Urinary bladder (tissue), 4 donors: ENCODE measurements around the gene LTC4S. TPM values are rescaled to one million over a fixed set of nuclear protein-coding genes. Genes with fewer than 3 reads are reported as not detected.

Source experiments
- DNase-seq: peaks from one replicate; pipeline ENCODE4 v3.0.0-alpha.2; 2015; ENCODE audit errors: extremely low spot score
- H3K27ac ChIP-seq: one replicate; pipeline ENCODE4 v1.5.1; 2013; ENCODE audit warnings: low read depth, mild to moderate bottlenecking, moderate library complexity
- H3K36me3 ChIP-seq: one replicate; pipeline ENCODE4 v1.6.1; 2013; ENCODE audit warnings: mild to moderate bottlenecking, moderate library complexity; ENCODE audit not compliant: insufficient read depth
- H3K4me1 ChIP-seq: one replicate; pipeline ENCODE4 v1.6.1; 2013; ENCODE audit warnings: mild to moderate bottlenecking, moderate library complexity; ENCODE audit not compliant: insufficient read depth
- H3K4me3 ChIP-seq: one replicate; pipeline ENCODE4 v1.5.1; 2013; ENCODE audit warnings: low read depth, low read length
- WGBS: extraction: QIAGEN DNeasy Blood & Tissue Kit; methylation state at CpG from one replicate; pipeline ENCODE4 v1.1.7; 2013; 5-methylcytosine and 5-hydroxymethylcytosine counted together
- polyA plus RNA-seq: library from polyadenylated mRNA; stranded (reverse); fragments of 200-250 nt; gene quantifications from one replicate; pipeline ENCODE4 v1.2.3, GENCODE V29; 2013
- total RNA-seq: library from RNA; depleted of rRNA; stranded (reverse); fragments of >200 nt; gene quantifications from one replicate; pipeline ENCODE4 v1.2.3, GENCODE V29; 2014
- donor health status: healthy with polysubstance abuse.
- donor health status: healthy.

The LTC4S gene
- total and polyA plus RNA-seq, 2 donors, result 1.8 to 12.8 TPM

DNA sequence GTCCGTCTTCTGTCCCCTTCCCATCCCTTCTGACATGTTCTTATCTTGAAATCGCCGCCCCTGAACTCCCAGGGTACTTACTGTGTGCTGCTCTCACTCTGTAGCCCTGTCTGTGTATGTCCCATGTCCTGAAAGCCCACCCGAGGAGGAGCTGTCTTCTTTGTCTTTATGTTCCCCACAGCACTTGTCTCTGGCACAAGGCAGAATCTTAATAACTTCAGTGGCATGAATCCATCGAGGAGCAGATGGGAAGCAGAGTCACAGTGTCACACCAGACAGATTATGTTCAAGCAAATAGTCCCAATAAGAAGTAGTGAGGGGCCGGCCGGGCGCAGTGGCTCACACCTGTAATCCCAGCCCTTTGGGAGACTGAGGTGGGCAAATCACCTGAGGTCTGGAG, 29.7 kb upstream of the LTC4S start:
- Histone ChIP-seq H3K4me3 (no peak overlapping the region), H3K36me3 (peaks cover 2% of the 10 kb centered on the region), H3K27ac (no peak overlapping the region), H3K4me1 (peaks cover 3% of the 10 kb centered on the region)
- DNase-seq, result no peak
- WGBS, result 64% methylated on average over 8 of the region's 8 CpGs

DNA sequence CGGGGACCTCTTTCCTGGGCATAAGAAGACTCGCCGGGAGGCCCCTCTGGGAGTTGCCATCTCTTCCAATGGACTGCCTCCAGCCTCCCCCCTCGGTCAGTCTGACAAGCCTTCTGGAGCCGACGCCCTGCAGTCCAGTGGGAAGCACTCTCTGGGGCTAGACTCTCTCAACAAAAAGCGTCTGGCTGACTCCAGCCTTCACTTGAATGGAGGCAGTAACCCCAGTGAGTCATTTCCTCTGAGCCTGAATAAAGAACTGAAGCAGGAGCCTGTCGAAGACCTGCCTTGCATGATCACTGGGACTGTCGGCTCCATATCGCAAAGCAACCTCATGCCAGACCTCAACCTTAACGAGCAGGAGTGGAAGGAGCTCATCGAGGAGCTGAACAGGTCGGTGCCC, 28.4 kb upstream of the LTC4S start:
- 48% methylated on average over 13 of the region's 13 CpGs for WGBS
- H3K4me1 ChIP-seq, result peaks cover 3% of the 10 kb centered on the region
- no peak for DNase-seq
- peaks cover 2% of the 10 kb centered on the region for H3K36me3 ChIP-seq
- no peak overlapping the region for H3K27ac ChIP-seq
- H3K4me3 ChIP-seq, result no peak overlapping the region

DNA sequence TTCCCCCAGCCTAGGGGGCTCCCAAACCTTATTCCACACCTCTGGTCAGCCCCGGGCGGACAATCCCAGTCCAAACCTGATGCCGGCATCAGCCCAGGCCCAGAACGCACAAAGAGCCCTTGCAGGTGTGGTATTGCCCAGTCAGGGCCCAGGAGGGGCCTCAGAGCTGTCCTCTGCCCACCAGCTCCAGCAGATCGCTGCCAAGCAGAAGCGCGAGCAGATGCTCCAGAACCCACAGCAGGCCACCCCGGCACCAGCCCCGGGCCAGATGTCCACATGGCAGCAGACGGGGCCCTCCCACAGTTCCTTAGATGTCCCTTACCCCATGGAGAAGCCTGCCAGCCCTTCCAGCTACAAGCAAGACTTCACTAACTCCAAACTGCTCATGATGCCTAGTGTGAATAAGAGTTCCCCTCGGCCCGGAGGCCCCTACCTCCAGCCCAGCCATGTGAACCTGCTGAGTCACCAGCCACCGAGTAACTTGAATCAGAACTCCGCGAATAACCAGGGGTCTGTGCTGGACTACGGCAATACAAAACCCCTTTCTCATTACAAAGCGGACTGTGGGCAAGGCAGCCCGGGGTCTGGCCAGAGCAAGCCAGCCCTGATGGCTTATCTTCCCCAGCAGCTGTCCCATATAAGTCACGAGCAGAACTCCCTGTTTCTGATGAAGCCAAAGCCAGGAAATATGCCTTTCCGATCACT, 27.6 kb upstream of the LTC4S start:
- Histone ChIP-seq H3K4me1 (peaks cover 3% of the 10 kb centered on the region), H3K27ac (no peak overlapping the region), H3K36me3 (peaks cover 5% of the 10 kb centered on the region), H3K4me3 (no peak overlapping the region)
- no peak for DNase-seq
- 86% methylated on average over 20 of the region's 20 CpGs for WGBS

DNA sequence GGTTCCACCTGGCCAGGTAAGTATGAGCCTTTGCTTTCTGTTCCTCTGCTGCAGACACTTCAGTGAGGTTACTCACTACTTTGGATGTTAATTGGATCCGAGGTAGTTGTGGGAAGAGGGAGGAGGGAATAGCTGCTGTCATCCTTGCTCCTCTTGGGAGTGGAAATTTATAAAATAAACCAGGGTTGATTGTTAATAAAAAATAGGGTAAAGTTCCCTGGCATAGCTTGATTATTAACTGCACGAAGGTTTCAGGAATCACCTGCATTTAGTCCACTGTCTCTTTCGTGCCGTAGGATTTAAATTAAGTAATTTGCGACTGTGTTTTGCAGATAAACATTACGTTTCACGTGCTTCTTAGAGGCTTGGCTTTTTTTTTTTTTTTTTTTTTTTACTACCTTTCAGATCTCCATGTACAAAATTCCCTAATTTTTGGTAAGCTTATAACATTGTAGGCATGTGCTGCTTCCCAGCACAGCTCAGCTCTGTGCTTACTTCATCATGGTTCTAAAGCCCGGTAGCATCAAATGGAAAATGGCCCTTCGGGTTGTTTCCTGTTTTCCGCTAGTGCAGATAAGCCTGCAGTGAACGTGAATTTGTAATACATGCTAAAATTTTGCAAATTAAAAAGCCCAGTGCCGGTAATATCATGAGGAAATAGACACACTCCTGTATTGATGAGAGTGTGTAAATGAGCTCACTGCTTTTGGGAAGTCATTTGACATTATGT, 26.9 kb upstream of the LTC4S start:
- Histone ChIP-seq H3K36me3 (peaks cover 8% of the 10 kb centered on the region), H3K27ac (no peak overlapping the region), H3K4me3 (no peak overlapping the region), H3K4me1 (peaks cover 3% of the 10 kb centered on the region)
- DNase-seq, result no peak
- WGBS, result 75% methylated on average over 12 of the region's 12 CpGs

DNA sequence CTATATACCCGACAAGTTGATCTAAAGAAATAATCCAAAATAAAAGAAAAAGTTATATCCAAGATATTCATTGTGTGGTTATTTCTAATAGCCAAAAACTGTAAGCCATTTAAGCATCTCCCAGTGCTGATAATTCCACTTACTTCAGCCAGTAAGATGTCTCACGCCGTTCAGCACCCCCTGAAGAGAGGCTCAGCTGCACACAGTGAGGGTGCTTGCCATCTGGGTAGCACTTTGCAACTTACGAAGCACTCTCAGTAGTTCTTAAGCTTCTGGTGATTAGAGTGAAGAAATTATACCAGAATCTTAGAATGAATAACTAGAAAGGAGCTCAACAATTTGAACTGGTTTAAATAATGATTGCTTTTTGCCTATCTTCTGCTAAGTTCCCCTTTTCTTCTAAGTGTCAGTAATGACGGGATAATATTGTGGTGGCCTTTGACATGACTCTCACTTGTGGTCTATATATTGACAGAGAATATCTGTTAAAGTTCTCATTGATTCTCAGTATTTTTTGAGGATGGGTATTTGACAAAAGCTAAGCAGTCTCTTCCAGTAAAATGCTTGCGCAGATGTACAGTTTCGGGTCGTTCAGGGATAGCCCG, 26.2 kb upstream of the LTC4S start:
- 90% methylated on average over 9 of the region's 9 CpGs for WGBS
- no peak overlapping the region for H3K4me3 ChIP-seq
- no peak overlapping the region for H3K27ac ChIP-seq
- peaks cover 2% of the 10 kb centered on the region for H3K4me1 ChIP-seq
- H3K36me3 ChIP-seq, result peaks cover 8% of the 10 kb centered on the region
- no peak for DNase-seq

DNA sequence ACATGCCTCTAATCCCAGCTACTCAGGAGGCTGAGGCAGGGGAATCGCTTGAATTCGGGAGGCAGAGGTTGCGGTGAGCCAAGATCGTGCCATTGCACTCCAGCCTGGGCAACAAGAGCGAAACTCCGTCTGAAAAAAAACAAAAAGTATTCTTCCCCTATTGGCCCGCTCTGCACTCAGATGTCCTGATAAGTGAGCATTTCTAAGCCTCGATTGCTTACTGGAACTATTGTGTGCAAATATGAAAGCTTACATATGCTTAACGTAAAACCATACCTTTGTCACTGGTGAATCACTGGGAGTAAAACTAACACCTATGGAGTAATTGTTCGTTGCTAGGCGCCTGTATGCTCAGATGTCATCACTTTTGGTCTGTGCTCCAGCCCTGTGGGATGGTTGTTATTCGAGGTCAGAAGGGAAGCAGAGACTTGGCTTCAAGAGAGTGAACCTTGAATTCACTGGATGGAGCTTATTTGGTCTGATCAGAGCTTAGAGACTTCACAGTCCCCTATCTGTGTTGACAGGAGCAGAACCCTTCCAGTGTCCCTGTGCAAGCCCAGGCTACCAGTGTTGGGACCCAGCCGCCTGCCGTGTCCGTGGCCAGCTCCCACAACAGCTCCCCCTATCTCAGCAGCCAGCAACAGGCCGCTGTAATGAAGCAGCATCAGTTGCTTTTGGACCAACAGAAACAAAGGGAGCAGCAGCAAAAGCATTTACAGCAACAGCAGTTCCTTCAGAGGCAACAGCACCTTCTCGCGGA, 25.3 kb upstream of the LTC4S start:
- H3K27ac ChIP-seq, result no peak overlapping the region
- no peaks in the 10 kb centered on the region for H3K4me1 ChIP-seq
- peaks cover 10% of the 10 kb centered on the region for H3K36me3 ChIP-seq
- H3K4me3 ChIP-seq, result no peak overlapping the region
- WGBS, result 84% methylated on average over 18 of the region's 18 CpGs
- DNase-seq, result no peak

DNA sequence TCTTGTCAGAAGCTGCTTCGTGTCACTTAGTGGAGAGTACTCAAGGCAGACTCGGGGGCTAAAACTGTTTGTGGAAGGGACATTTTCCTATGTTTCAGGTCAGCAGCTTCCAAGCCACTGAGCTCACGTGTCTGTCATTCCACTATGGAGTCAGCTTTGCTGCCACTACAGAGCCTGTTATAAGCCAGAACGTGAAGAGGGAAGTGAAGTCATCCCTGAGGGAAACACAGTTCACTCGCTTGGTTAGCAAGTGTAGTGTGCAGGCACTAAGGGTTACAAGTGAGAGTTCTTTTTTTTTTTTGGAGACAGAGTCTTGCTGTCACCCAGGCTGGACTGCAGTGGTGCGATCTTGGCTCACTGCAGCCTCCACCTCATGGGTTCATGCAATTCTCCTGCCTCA, 24.5 kb upstream of the LTC4S start:
- H3K4me1 ChIP-seq, result no peaks in the 10 kb centered on the region
- no peak for DNase-seq
- peaks cover 10% of the 10 kb centered on the region for H3K36me3 ChIP-seq
- 84% methylated on average over 6 of the region's 6 CpGs for WGBS
- no peak overlapping the region for H3K27ac ChIP-seq
- no peak overlapping the region for H3K4me3 ChIP-seq

DNA sequence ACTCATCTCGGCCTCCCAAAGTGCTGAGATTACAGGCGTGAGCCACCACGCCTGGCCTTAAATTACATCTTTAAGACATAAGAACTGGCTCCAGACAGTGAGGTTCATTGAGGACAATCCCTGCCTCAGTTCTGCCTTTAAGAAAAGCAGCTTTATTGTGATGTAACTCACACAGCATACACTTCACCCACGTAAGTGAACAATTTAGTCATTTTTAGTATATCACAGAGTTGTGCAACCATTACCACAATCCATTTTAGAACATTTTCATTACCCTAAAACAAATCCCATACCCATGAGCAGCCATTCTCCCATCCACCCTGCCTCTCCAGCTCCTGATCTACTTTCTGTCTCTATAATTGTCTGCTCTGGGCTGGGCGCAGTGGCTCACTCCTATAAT, 24.0 kb upstream of the LTC4S start:
- no peak overlapping the region for H3K27ac ChIP-seq
- no peak for DNase-seq
- H3K4me1 ChIP-seq, result no peaks in the 10 kb centered on the region
- H3K36me3 ChIP-seq, result peaks cover 10% of the 10 kb centered on the region
- WGBS, result 86% methylated on average over 5 of the region's 5 CpGs
- no peak overlapping the region for H3K4me3 ChIP-seq

DNA sequence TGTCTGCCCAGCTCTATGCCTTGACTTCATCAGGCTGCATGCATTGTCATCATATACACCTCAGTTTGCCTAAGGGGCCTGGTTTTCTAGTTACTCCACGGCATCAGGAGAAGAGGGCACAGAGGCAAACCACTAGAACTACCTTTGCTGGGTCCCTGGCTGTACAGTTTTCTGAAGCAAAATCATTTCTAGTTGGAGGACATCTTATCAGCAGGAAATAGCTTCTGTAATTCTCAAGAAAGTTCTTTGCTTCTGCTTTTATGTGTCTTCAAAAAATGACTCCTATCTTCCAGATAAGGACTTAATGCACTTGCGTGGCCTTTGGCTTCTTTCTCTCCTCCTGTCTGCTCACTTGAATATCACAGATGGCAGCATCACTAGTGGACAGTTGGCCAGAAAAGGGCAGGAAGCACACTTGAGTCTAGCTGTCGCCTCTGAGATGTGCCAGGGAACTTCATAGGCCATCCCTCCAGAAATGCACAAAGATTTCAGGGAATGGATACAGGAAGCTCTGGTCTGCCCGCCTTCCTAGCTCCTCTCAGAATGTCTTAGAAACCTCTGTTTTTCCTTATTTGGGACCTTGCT, 22.4 kb upstream of the LTC4S start:
- H3K36me3 ChIP-seq, result peaks cover 10% of the 10 kb centered on the region
- 86% methylated on average over 4 of the region's 4 CpGs for WGBS
- H3K4me1 ChIP-seq, result no peaks in the 10 kb centered on the region
- H3K4me3 ChIP-seq, result no peak overlapping the region
- no peak overlapping the region for H3K27ac ChIP-seq
- no peak for DNase-seq

DNA sequence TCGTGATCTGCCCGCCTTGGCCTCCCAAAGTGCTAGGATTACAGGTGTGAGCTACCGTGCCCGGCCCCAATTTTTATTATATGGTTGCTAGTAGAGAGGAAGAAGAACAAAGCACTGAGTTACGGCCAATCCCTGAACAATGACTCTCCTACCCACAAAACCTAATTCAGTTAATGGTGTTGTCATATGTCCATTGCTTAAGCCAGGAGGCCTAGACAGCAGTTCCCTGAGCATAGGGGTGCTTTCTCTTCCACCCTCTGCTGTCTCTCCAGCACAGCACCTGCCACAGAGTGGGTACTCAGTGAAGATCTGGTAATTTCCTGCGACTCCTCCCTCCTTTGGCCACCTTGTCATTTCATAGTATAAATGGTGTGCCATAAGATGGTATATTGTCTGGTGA, 21.4 kb upstream of the LTC4S start:
- Histone ChIP-seq H3K4me3 (no peak overlapping the region), H3K27ac (no peak overlapping the region), H3K36me3 (peaks cover 12% of the 10 kb centered on the region), H3K4me1 (no peaks in the 10 kb centered on the region)
- no peak for DNase-seq
- 94% methylated on average over 6 of the region's 6 CpGs for WGBS

DNA sequence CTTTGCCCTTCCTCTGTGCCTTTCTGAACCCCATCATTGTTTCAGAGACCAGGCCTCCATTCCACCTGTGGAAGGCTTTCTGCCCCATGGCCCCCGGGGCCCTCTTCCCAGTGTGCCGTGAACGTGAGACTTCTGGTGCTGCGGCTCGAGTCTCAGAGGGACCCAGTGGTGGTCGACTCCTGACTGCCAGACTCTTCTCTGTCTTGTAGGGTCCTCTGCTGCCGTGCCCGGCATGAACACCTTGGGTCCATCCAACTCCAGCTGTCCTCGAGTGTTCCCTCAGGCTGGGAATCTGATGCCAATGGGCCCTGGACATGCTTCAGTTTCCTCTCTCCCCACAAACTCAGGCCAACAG, 20.1 kb upstream of the LTC4S start:
- no peak for DNase-seq
- Histone ChIP-seq H3K27ac (no peak overlapping the region), H3K36me3 (peaks cover 16% of the 10 kb centered on the region), H3K4me3 (no peak overlapping the region), H3K4me1 (no peaks in the 10 kb centered on the region)
- 94% methylated on average over 9 of the region's 9 CpGs for WGBS

DNA sequence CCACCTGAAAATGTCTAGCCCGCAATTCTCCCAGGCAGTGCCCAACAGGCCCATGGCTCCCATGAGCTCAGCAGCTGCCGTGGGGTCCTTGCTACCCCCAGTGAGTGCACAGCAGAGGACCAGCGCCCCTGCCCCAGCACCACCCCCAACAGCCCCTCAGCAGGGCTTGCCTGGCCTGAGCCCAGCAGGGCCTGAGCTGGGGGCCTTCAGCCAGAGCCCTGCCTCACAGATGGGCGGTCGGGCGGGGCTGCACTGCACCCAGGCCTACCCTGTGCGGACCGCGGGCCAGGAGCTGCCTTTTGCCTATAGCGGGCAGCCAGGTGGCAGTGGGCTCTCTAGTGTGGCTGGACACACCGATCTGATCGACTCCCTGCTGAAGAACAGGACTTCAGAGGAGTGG, 19.3 kb upstream of the LTC4S start:
- Histone ChIP-seq H3K4me3 (no peak overlapping the region), H3K27ac (no peak overlapping the region), H3K36me3 (peaks cover 14% of the 10 kb centered on the region), H3K4me1 (no peaks in the 10 kb centered on the region)
- DNase-seq, result no peak
- 96% methylated on average over 12 of the region's 12 CpGs for WGBS

DNA sequence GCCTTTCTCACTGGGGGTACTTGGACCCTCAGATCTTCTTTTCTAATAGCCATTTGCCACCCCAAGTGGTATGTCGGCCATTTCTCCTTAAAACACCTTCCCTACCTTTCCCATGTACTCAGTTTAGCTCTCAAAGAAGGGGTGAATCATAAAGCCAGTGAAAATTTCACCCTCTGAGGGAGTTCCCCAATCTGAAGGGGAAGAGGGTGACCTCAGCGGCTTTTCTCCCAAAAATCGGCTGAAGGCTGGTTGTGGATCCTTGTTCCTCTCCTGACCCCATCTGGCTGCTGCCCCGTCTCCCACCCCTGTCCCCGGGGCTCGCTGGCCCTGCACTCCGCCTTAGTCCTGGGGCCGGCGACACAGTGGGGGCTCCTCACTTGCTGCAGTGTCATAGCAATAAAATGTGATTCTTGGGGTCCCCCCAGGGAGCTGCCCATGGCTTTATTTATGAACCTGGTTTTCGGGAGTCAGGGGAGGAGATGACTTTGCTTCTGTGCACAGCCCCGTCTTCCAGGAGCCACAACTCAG, 17.3 kb upstream of the LTC4S start:
- Histone ChIP-seq H3K36me3 (peaks cover 10% of the 10 kb centered on the region), H3K27ac (no peak overlapping the region), H3K4me3 (no peak overlapping the region), H3K4me1 (no peaks in the 10 kb centered on the region)
- no peak for DNase-seq
- 88% methylated on average over 11 of the region's 11 CpGs for WGBS
